Smooth muscle cell of the brain vasculature (primary cell): ENCODE data around the gene EXOSC7.
"Not testable (repeated sequence)": the region's sequence is repeated elsewhere in the genome, so short reads cannot be mapped to it uniquely, and the experiment has no call there.

Experiments used
- DNase-seq: peaks from one replicate; pipeline ENCODE4 v3.0.0-alpha.2; 2012; ENCODE audit warnings: low read depth, low spot score

Gene EXOSC7

DNA sequence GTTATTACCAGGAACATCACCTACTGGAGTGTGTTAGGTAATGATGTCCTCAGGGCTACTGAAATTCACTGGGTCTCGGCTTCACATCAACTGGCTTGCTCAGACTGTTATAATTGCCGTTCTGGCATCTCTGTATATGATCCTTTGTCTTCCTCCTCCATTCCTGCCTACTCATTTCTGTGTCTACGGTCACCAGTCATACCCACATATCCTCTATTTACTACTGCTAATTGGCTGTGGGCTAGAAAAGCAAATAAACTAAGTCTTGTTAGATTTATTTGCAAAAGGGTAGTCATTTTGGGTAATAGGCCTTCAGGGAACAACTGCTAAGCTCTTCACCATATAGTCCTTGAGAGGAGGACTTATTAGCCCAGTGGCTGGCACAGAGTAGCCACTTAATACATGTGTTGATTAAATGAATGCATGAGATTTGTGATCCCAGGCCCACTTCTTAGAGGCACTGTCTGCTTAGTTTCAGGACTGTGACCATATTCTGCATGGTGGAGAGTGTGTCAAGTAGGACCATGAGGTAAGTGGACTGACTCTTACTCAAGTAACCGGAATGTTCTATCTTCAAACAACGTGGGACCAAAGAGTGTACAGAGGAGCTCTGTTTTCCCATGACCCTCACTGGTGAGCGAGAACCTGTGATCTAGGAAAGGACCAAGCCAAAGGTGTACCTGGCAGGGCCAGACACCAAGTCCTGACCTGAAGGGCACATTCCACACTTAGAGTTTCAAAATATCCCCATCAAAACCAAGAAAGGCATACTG lies 13.2 kb upstream of the EXOSC7 start:
- no peak for DNase-seq

DNA sequence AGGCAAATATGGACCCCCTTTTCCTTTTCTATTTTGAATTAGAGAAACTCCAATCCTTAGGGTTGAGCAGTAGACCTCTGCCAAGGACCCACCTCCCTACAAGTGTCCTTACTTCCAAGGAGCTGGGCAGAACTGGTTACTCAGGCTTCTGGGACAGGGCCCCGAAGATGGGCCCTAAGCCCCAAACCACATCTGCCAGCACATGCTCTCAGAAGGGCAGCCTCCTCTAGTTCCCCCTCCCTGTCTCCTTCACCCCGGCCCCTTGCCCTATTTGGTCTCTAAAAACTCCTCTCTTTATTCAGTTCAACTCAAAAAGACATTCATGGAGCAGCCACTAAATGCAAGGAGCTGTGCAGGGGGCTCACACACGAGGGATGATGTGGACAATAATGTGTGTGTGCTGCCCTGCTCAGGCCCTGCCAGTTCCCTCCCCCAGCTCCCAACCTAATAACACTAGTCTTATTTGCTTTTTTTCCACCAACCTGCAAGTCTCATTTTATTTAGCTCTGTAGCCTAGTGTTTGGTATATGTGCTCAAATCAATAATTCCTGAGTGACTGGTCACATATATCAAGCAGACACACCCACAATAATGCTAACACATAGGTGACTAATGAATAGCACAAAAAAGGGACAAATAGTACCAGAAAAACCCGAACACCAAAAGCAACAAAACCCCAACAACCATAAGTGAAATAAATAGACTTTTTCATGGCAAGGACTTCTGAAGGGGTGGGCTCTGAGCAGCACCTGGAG lies 12.3 kb upstream of the EXOSC7 start:
- no peak for DNase-seq

- no peak for DNase-seq
Measured at GRCh38 chr3:44965165-44965564, 10.9 kb upstream of the EXOSC7 start.

- no peak for DNase-seq
Measured at GRCh38 chr3:44966795-44967278, 9.2 kb upstream of the EXOSC7 start.

DNA sequence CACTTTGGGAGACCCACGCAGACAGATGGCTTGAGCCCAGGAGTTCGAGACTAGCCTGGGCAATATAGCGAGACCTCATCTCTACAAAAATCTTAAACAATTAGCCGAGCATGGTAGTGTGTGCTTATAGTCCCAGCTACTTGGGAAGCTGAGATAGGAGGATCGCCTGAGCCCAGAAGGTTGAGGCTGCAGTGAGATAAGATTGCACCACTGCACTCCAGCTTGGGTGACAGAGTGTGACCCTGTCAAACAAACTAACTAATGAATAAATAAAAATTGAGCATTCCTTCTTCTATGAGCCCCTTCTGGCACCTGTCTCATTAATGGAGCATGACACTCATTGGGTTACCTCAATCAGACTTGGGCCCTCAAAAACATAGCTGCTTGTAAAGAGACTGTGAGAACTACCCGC lies 7.6 kb upstream of the EXOSC7 start:
- no peak for DNase-seq

DNA sequence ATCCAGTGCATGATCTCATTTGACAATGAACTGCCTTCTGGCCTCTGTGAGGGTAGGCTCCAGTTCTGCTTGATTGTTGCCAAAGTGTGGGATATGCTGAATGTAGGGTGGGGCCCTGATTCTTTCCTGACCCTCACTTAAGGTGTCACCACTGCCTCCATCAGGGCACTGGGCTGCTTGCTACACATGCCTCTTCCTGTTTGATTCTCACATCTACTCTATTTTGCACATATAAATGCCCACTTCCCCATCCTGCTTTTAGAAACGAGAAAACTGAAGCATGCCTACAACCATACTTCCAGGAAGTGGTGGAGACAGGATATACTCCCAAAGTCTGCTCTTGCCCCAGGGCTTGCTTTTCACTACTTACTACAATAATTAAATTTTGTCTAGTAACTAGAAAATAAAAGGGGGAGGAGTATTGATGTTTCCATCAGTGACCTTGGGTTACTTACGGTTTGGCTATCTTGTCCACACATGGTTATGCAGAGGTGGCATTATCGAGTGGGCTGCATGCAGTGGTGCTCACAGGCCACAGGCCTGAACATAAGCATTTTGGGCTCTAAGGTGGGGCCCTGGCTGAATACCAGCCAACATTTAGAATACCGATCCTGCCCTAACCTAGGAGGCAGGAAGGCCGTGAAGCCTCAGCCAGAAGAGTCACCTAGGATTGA lies 6.8 kb upstream of the EXOSC7 start:
- no peak for DNase-seq

- DNase-seq: no peak
Measured at GRCh38 chr3:44969828-44970179, 6.2 kb upstream of the EXOSC7 start.

DNA sequence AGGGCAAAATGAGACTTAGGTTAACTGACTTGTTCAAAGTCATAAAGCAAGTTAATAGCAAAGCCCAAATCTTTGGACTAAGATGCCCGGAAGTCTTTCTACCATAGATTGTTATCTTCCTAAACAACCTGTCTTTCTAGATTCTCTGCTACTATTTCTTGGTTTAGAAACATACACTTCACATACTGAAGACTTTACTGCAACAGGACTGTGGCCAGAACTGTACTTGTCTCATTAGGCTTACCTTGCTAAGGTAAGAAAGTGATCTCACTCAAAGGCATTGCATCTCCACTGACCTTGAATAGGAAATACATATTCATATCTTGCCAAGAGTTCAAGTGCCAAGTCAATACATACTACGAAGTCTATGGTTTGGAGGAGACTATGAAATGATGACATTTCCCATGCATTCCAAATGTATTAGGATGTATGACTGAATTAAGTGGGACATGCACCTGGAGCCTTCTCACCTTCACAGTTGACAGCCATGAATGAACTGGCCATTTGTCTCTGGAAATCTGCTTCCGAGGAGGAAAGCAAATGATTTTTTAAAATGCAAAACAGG lies 5.0 kb upstream of the EXOSC7 start:
- DNase-seq: no peak

DNA sequence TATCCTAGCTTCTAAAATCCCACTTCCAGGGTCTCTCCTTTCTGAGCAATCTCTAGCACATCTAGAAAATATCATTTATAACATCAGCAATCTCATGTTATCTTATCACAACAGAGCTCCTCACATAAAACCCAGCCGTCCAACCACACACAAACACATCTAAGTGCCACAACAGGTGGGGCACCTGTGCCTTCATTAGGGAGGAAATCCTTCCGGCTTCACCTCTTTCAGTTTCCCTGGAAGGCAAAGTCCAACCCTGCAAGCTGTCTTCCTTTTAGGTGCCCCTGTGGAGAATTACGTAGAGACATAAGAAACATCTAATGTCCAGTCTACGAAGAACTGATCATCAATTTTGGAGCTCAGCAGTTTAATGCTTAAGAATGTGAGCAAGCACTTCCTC lies 1.6 kb upstream of the EXOSC7 start:
- no peak for DNase-seq

GRCh38 chr3:44981220-44981619 lies 5.2 kb downstream of the EXOSC7 start:
- DNase-seq: no peak

DNA sequence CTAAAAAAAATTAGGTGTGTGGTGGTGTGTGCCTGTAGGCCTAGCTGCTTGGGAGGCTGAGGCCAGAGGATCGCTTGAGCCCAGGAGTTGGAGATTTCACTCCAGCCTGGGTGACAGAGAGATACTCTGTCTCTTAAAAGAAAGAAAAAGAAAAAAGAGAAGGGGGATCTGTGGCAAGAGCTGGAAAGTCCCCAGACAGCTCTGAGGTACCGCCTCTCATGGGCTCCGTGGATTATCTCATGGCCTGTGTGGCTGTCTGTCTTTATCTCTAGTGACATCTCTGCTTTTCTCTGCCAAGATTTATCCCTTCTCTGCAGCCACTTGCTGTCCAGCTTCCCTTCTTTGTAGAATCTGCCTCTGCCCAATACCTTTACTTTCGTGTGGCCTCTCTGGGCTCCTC lies 5.7 kb downstream of the EXOSC7 start:
- DNase-seq: no peak

DNA sequence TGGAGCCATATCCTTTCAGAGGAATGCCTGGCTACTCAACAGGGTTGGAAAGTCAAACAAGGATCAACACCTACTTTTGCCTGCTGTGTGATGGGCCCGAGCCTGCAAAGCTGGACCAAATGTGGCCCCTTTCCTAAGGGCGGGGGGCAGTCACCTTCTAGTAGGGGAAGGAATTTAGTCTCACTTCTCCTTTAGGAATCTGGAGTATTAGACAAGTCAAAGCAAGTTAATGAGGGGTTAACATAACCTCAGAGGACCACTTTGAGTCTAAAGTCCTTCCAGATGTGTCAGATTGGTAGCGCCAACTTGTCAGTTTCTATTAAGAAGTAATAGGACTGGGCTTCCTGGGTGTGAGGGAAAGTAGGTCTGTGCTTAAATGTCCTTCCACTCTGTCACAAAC lies 6.8 kb downstream of the EXOSC7 start:
- no peak for DNase-seq

- no peak for DNase-seq
Measured at GRCh38 chr3:44983484-44983941, 7.5 kb downstream of the EXOSC7 start.

DNA sequence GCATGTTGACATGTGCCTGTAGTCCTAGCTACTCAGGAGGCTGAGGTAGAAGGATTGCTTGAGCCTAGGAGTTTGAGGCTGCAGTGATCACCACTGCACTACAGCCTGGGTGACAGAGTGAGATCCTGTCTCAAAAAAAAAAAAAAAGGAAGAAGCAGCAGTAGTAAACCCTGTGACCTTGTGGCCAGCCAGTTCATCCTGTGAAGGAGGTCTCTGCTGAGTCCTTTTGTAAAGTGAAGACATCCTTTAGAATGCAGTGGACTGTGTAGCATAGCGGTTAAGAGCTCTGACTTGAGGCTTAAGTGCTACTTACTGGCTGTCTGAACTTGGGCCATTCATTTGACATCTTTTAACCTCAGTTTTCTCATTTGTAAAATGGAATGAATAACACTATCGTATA lies 8.3 kb downstream of the EXOSC7 start:
- no peak for DNase-seq

DNA sequence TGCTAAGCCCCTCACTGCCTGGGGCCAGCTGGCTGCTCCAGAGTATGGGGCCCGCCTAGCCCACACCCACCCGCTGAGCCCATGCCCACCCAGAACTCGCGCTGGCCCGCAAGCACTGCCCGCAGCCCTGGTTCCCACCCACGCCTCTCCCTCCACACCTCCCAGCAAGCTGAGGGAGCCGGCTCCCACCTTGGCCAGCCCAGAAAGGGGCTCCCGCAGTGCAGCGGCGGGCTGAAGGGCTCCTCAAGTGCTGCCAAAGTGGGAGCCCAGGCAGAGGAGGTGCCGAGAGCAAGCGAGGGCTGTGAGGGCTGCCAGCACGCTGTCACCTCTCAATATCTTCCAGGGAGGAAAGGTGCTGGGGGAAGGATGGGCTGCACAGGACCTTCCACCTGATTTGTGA lies 10.3 kb downstream of the EXOSC7 start:
- not testable (repeated sequence) for DNase-seq

DNA sequence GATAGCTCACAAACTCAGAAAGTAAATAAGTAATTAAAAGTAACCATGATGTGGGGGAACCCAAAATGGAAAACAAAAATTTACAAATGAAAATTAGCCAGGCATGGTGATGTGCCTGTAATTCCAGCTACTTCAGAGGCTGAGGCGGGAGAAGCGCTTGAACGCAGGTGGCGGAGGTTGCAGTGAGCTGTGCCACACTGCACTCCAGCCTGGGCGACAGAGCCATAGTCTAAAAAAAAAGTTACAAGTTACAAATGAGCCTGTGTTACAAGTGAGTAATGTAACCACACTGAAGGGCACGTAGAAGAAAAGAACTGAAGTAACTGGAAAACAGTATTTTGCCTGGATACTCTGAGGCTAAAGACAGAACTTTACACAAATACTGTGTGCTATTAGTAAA lies 11.3 kb downstream of the EXOSC7 start:
- no peak for DNase-seq

DNA sequence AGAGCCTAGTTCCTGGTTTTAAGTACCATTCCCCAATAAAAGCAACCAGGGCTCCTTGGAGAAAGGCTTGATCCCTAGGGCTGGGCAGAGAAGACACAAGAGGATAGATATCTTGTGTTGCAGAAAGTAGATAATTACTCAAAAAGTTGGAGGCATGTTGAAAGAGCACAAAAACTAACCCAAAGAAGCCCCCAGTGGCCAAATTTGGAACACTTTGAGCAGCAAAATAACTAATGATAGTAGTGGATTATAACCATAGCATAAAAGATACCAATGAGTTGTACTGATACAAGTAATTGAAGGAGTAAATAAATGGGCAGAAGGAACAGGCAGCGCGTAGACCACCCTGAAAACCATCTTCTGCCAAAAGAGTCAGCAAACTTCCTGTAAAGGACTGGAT lies 12.0 kb downstream of the EXOSC7 start:
- DNase-seq: no peak

- no peak for DNase-seq
Measured at GRCh38 chr3:44989141-44989540, 13.1 kb downstream of the EXOSC7 start.

- DNase-seq: no peak
Measured at GRCh38 chr3:44989636-44990373, 13.8 kb downstream of the EXOSC7 start.

GRCh38 chr3:44991326-44991725 lies 15.3 kb downstream of the EXOSC7 start:
- no peak for DNase-seq
